HG03378 (cell line): ENCODE data around the gene TFEB.
"Not testable (repeated sequence)": the region's sequence is repeated elsewhere in the genome, so short reads cannot be mapped to it uniquely, and the experiment has no call there.

Source experiments
- ATAC-seq: cut with Tn5 transposase; IDR thresholded peaks from one replicate; pipeline ENCODE4 v1.9.1; 2021; ENCODE audit warnings: mild to moderate bottlenecking, moderate library complexity; ENCODE audit not compliant: unreplicated experiment

TFEB gene

GRCh38 chr6:41766043-41766664, 30.7 kb upstream of the TFEB start:
- ATAC-seq = not testable (repeated sequence)

- ATAC-seq = no peak
Observed at GRCh38 chr6:41763470-41763869, 28.1 kb upstream of the TFEB start.

- ATAC-seq = no peak
Observed at GRCh38 chr6:41759905-41760579, 24.6 kb upstream of the TFEB start.

GRCh38 chr6:41759106-41759904, 23.9 kb upstream of the TFEB start:
- no peak for ATAC-seq

GRCh38 chr6:41758641-41759035, 23.2 kb upstream of the TFEB start:
- no peak for ATAC-seq

- no peak for ATAC-seq
Observed at GRCh38 chr6:41757931-41758640, 22.7 kb upstream of the TFEB start.

GRCh38 chr6:41757271-41757670, 21.9 kb upstream of the TFEB start:
- no peak for ATAC-seq

GRCh38 chr6:41756354-41756753, 20.9 kb upstream of the TFEB start:
- no peak for ATAC-seq

GRCh38 chr6:41755895-41756294, 20.5 kb upstream of the TFEB start:
- no peak for ATAC-seq

GRCh38 chr6:41750374-41750773, 15.0 kb upstream of the TFEB start:
- ATAC-seq = no peak

GRCh38 chr6:41748542-41748941, 13.1 kb upstream of the TFEB start:
- ATAC-seq = no peak

- ATAC-seq = no peak
Observed at GRCh38 chr6:41748102-41748477, 12.7 kb upstream of the TFEB start.

GRCh38 chr6:41747256-41748101, 12.1 kb upstream of the TFEB start, which contains the start of gene PGC:
TSS of gene PGC (minus strand) at chr6:41747397. CDS start at chr6:41747334, 63 bp downstream.
- ATAC-seq = no peak

- ATAC-seq = no peak
Observed at GRCh38 chr6:41746107-41746506, 10.7 kb upstream of the TFEB start.

- ATAC-seq = no peak
Observed at GRCh38 chr6:41744236-41744787, 8.9 kb upstream of the TFEB start.

GRCh38 chr6:41743406-41744235, 8.2 kb upstream of the TFEB start:
- ATAC-seq = no peak

GRCh38 chr6:41741625-41742490, 6.5 kb upstream of the TFEB start:
- no peak for ATAC-seq
